ENCODE data around the gene P2RY2.
A peak's percentile ranks its signal among the peaks of the same experiment; 100 is the strongest.

The P2RY2 gene

GRCh38 chr11:73198677-73199076 lies 19.4 kb upstream of the P2RY2 start:
- no peak for TF ChIP-seq CTCF (IDR thresholded peaks at IDR 0.05; ENCODE audit: control insufficient read depth, extremely low read depth, insufficient read depth)
- no peak for DNase-seq (ENCODE audit: low read depth)
- H3K4me3 ChIP-seq (ENCODE audit: low read depth, low read length), result no peak overlapping the region

- DNase-seq (ENCODE audit: low read depth), result no peak
- no peak overlapping the region for H3K4me3 ChIP-seq (ENCODE audit: low read depth, low read length)
- no peak for TF ChIP-seq CTCF (IDR thresholded peaks at IDR 0.05; ENCODE audit: control insufficient read depth, extremely low read depth, insufficient read depth)
Measured at GRCh38 chr11:73199446-73199845, 18.6 kb upstream of the P2RY2 start.

- no peak overlapping the region for H3K4me3 ChIP-seq (ENCODE audit: low read depth, low read length)
- DNase-seq (ENCODE audit: low read depth), result peak; percentile 19
- TF ChIP-seq CTCF (IDR thresholded peaks at IDR 0.05; ENCODE audit: control insufficient read depth, extremely low read depth, insufficient read depth), result no peak
Measured at GRCh38 chr11:73200256-73200655, 17.8 kb upstream of the P2RY2 start.

GRCh38 chr11:73201249-73201648 lies 16.8 kb upstream of the P2RY2 start:
- H3K4me3 ChIP-seq (ENCODE audit: low read depth, low read length), result no peak overlapping the region
- no peak for DNase-seq (ENCODE audit: low read depth)
- no peak for TF ChIP-seq CTCF (IDR thresholded peaks at IDR 0.05; ENCODE audit: control insufficient read depth, extremely low read depth, insufficient read depth)

- no peak for TF ChIP-seq CTCF (IDR thresholded peaks at IDR 0.05; ENCODE audit: control insufficient read depth, extremely low read depth, insufficient read depth)
- no peak overlapping the region for H3K4me3 ChIP-seq (ENCODE audit: low read depth, low read length)
- no peak for DNase-seq (ENCODE audit: low read depth)
Measured at GRCh38 chr11:73201888-73202780, 15.9 kb upstream of the P2RY2 start.

GRCh38 chr11:73203322-73203721 lies 14.8 kb upstream of the P2RY2 start:
- H3K4me3 ChIP-seq (ENCODE audit: low read depth, low read length), result no peak overlapping the region
- TF ChIP-seq CTCF (IDR thresholded peaks at IDR 0.05; ENCODE audit: control insufficient read depth, extremely low read depth, insufficient read depth), result no peak
- DNase-seq (ENCODE audit: low read depth), result no peak

GRCh38 chr11:73203790-73204189 lies 14.3 kb upstream of the P2RY2 start:
- DNase-seq (ENCODE audit: low read depth), result no peak

More at GRCh38 chr11:73203790-73204189, 14.3 kb upstream of the P2RY2 start:
- TF ChIP-seq CTCF (IDR thresholded peaks at IDR 0.05; ENCODE audit: control insufficient read depth, extremely low read depth, insufficient read depth), result no peak
- H3K4me3 ChIP-seq (ENCODE audit: low read depth, low read length), result no peak overlapping the region
